GM10266 (cell line): ENCODE measurements around the gene FBXO21.
"Not testable (repeated sequence)": the region's sequence is repeated elsewhere in the genome, so short reads cannot be mapped to it uniquely, and the experiment has no call there.

Experiments used
- DNase-seq: peaks from one replicate; pipeline ENCODE4 v3.0.0; 2012; ENCODE audit errors: extremely low spot score
- CTCF ChIP-seq: IDR thresholded peaks from 2 replicates; pipeline ENCODE4 v1.5.1; 2012; ENCODE audit warnings: mild to moderate bottlenecking, low read depth; ENCODE audit not compliant: control insufficient read depth, insufficient read depth; ENCODE audit errors: missing control alignments

The FBXO21 gene

GRCh38 chr12:117100851-117101673 lies 89.2 kb downstream of the FBXO21 start:
- DNase-seq, result no peak
- TF ChIP-seq CTCF, result no peak

- TF ChIP-seq CTCF, result no peak
- peak; percentile 47 for DNase-seq
Measured at GRCh38 chr12:117100251-117100650, 90.0 kb downstream of the FBXO21 start.

- DNase-seq, result peak; percentile 72
- TF ChIP-seq CTCF, result no peak
Measured at GRCh38 chr12:117098361-117099217, 91.7 kb downstream of the FBXO21 start.

- TF ChIP-seq CTCF, result no peak
- DNase-seq, result no peak
Measured at GRCh38 chr12:117098024-117098360, 92.3 kb downstream of the FBXO21 start.

- DNase-seq, result no peak
- TF ChIP-seq CTCF, result no peak
Measured at GRCh38 chr12:117097159-117097558, 93.1 kb downstream of the FBXO21 start.

- no peak for TF ChIP-seq CTCF
- no peak for DNase-seq
Measured at GRCh38 chr12:117096501-117097042, 93.7 kb downstream of the FBXO21 start.

- not testable (repeated sequence) for DNase-seq
Measured at GRCh38 chr12:117095191-117095590, 95.1 kb downstream of the FBXO21 start.
